H1 (cell line): Measurements from ENCODE around the gene FBXW8. TPM values are rescaled to one million over a fixed set of nuclear protein-coding genes. Genes with fewer than 3 reads are reported as not detected.

ENCODE experiments used
- ASH2L ChIP-seq: fragments of 200-600, 300-600 bp; sonication (generic); IDR thresholded peaks from one replicate; pipeline ENCODE4 v1.7.1; 2017; ENCODE audit warnings: low read length
- CBX5 ChIP-seq: fragments of 300-800, 300-1000 bp; sonication (generic); IDR thresholded peaks from 2 replicates; pipeline ENCODE4 v1.7.1; 2016; ENCODE audit warnings: antibody characterized with exemption, low read length, low read depth
- GTF2F1 ChIP-seq: IDR thresholded peaks from 2 replicates; pipeline ENCODE4 v1.6.1; 2012; ENCODE audit warnings: low read depth, low read length, improper control_type of control experiment, borderline replicate concordance
- KDM4A ChIP-seq: IDR thresholded peaks from one replicate; pipeline ENCODE4 v1.7.1; 2012; ENCODE audit warnings: low read depth, mild to moderate bottlenecking, moderate library complexity, low read length, inconsistent platforms; ENCODE audit not compliant: severe bottlenecking
- SP1 ChIP-seq: IDR thresholded peaks from 2 replicates; pipeline ENCODE4 v1.6.1; 2011; ENCODE audit warnings: low read depth, low read length
- SRF ChIP-seq: IDR thresholded peaks from 2 replicates; pipeline ENCODE4 v1.6.1; 2011; ENCODE audit warnings: mild to moderate bottlenecking, low read depth, low read length, moderate library complexity
- polyA plus RNA-seq, 7 experiments: library from polyadenylated mRNA; depleted of rRNA in 3 of 7; stranded (reverse) in 5 of 7; unstranded in 2 of 7; fragments of >200 nt in 5 of 7; fragments of 200-250 nt in 2 of 7; gene quantifications; 1 replicate in 5 of 7; 2 replicates in 1 of 7; 4 replicates in 1 of 7; pipeline versions ENCODE4 v1.2.1 to v1.2.3, GENCODE V29; 2011 to 2013; ENCODE audit warnings: missing spikeins in 2 of 7, mixed read lengths in 2 of 7
- total RNA-seq: library from RNA; stranded (reverse); fragmentation: NEBNext Ultra II Directional; extraction: Animal tissue kit (Norgen Biotek cat#: 25700); gene quantifications from 2 replicates; pipeline ENCODE4 v1.2.1, GENCODE V29; 2021
- TF ChIP-seq, protein P1 (sequence below), 3 experiments: IDR thresholded peaks; 1 replicate in 2 of 3; 2 replicates in 1 of 3; pipeline versions ENCODE4 v1.5.1 to v1.6.1; 2011; ENCODE audit warnings: low read length in 3 of 3, mild to moderate bottlenecking in 3 of 3, inconsistent platforms in 2 of 3, low read depth in 1 of 3, moderate library complexity in 1 of 3; ENCODE audit not compliant: insufficient read depth in 1 of 3; ENCODE audit errors: control extremely low read depth in 1 of 3
- TF ChIP-seq, protein P2 (sequence below): IDR thresholded peaks from 2 replicates; pipeline ENCODE4 v1.6.1; 2011; ENCODE audit warnings: low read depth, mild to moderate bottlenecking, low read length; ENCODE audit not compliant: insufficient read depth

The FBXW8 gene
- total and polyA plus RNA-seq, 2 of the 8 experiments (the other 6 are each of a cell fraction or from before 2014, with no cell fraction given) = 15.8 to 16.0 TPM

DNA sequence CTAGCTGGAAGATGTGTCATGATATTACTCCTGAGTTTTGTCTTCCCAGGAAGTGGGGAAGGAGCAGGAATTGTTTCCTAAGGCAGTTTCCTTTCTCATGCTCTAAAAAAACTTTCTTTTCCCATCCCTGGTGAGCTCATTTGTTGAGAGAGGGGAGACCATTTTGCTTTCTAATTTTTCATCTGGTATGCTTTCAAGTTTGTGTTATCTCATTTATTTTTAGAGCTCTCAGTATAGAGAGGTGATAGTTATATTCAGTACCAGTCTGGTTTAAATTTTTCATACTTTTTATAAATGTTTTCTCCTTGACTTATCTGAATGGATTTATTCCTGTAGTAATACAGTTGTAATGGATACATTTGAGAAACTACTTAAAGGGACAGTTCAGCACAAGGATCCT is 79.6 kb downstream of the FBXW8 start (continued):
- TF ChIP-seq SP1 (no peak), ASH2L (no peak), CBX5 (no peak), SRF (no peak), GTF2F1 (no peak), KDM4A (no peak)
- TF ChIP-seq, protein P1, sequence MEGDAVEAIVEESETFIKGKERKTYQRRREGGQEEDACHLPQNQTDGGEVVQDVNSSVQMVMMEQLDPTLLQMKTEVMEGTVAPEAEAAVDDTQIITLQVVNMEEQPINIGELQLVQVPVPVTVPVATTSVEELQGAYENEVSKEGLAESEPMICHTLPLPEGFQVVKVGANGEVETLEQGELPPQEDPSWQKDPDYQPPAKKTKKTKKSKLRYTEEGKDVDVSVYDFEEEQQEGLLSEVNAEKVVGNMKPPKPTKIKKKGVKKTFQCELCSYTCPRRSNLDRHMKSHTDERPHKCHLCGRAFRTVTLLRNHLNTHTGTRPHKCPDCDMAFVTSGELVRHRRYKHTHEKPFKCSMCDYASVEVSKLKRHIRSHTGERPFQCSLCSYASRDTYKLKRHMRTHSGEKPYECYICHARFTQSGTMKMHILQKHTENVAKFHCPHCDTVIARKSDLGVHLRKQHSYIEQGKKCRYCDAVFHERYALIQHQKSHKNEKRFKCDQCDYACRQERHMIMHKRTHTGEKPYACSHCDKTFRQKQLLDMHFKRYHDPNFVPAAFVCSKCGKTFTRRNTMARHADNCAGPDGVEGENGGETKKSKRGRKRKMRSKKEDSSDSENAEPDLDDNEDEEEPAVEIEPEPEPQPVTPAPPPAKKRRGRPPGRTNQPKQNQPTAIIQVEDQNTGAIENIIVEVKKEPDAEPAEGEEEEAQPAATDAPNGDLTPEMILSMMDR (IDR thresholded peaks at IDR 0.05; ENCODE audit: control extremely low read depth in 1 of 3, insufficient read depth in 1 of 3, low read depth in 1 of 3, low read length in 3 of 3) = no peak
- TF ChIP-seq, protein P2, sequence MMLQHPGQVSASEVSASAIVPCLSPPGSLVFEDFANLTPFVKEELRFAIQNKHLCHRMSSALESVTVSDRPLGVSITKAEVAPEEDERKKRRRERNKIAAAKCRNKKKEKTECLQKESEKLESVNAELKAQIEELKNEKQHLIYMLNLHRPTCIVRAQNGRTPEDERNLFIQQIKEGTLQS = no peak
- TF ChIP-seq, all 59 proteins: peak for 0
